ENCODE data around the gene SPPL2B.

SPPL2B gene

GRCh38 chr19:2302319-2303210 is 25.9 kb upstream of the SPPL2B start:
- DNase-seq, result no peak

GRCh38 chr19:2303211-2303798 is 25.2 kb upstream of the SPPL2B start:
- no peak for DNase-seq

GRCh38 chr19:2305452-2306280 is 22.8 kb upstream of the SPPL2B start:
- DNase-seq, result no peak

DNA sequence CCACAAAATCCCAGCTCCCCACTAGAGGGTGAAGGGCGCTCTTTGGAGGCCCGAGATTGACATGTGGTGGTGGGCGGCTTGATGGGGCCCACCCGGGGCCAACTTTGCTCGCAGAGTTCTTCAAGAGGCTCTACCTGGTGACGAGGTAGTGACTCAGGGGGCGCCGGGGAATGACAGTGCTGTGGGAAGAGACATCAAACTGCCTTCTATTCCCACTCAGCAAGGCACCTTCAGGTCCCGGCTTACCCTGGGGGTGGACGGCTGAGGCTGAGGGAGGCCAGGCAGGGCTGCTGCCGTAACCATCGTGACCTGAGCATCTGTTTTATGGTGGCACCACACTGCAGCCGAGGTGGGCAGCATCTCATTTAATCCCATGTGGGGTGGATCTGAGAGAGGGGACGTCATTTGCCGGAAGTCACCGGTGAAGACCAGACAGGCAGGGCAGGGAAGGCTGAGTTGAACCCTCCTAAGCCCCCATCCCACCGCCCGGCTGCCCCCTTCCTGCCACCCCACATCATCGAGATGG is 22.1 kb upstream of the SPPL2B start:
- DNase-seq, result no peak

DNA sequence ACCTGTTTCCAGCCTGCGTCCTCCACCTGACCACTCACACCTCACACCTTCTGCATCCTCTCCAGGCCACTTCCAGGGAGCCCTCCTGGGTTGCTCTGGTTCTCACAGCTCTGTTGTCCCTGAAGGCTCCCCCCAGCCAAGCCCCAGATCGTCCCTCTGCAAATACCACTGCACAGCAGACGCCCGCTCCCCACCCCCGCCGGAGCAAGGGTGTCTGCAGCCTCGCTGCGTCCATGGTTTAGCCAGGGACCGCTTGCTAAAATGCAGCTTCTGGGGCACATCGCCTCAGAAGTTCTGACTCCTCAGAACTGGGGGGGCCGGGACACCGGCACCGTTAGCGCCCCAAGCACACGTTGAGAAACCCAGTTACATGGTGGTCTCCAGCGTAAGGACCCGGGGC is 21.5 kb upstream of the SPPL2B start:
- DNase-seq, result no peak

GRCh38 chr19:2307518-2308012 is 20.9 kb upstream of the SPPL2B start:
- DNase-seq, result no peak

DNA sequence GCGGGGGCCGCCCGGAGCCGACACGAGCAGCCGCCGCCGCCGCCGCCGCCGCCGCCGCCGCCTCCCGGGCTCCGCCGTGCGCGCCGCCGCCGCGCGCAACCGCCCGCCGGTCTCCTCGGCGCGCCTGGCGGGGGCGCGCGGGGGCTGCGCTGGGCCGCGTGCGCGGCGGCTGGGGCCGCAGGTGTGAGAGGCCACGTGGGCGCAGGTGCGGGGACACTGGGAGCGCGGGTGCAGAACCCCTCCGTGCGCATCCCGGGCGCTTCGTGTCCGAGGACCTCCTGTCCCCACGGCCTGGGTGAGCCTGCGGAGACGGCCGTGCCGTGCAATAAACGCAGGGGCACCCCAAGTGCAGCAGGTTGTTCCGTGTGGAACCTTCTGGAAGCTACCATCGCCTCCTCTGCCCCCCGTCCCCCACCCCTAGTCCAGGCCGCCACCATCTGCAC is 20.3 kb upstream of the SPPL2B start, which contains the start of gene LINGO3:
Gene LINGO3, minus strand, starts transcription at position 41 of the 443 bp plus-strand sequence. CDS start 16,378 bp downstream, outside the sequence.
- no peak for DNase-seq

- no peak for DNase-seq
Observed at GRCh38 chr19:2309734-2310362, 18.6 kb upstream of the SPPL2B start.

- DNase-seq, result no peak
Observed at GRCh38 chr19:2311093-2311492, 17.4 kb upstream of the SPPL2B start.

DNA sequence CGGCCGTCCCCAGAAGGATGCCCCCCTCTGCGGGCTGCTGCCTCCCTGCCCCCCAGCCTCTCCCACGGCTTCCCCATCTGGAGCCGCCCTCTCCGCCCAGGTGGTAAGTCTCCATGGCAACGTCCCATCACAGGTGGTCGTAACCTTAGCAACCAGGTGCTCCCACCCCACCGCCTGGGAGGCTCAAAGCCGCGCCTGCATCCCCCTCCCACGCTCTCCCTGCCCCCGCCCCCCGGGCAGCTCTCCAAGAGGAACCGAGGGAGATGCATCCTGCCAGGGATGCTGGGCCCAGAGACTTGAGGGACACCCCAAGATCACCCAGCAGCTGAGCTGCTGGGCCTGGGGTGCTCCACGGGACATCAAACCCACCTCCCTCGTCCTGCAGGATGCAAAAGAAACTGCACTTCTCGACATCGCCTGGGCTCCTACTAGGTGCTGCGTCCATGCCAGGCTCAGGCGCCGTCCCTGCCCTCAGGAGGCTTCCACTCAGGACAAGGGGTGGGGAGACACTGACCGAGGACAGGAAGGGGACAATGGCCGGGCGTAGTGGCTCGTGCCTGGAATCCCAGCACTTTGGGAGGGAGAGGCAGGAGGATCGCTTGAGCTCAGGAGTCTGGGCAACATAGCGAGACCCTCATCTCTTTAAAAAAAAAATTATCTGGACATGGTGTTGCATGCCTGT is 15.5 kb upstream of the SPPL2B start:
- no peak for DNase-seq

GRCh38 chr19:2315121-2315817 is 13.2 kb upstream of the SPPL2B start:
- no peak for DNase-seq

DNA sequence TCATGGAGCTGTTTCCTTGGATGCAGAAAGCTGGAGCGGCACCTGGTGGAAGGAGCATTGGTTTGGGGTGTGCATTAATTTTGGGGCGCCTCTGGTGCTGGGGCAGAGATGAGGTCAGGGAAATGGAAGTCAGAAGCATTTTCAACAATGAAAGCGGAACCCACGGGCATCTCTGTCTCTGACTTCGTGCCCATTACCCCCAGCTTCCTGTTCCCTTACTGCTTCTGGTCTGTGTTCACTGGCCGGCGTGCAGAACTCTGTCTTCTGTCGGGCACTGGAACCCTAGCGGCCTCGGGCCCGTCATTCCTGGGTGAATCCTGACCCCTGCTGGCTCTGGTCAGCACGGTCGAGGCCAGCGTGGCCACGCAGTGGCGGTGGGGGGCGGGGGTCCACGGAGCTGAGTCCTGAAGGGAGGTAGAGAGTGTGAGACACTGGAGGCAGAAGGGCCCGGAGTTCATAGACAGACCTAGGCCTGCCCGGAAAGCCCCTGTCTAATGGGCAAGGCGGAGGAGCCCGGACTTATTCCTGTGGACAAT is 12.6 kb upstream of the SPPL2B start:
- DNase-seq, result no peak

- DNase-seq, result no peak
Observed at GRCh38 chr19:2317300-2317699, 11.2 kb upstream of the SPPL2B start.

- no peak for DNase-seq
Observed at GRCh38 chr19:2317756-2318155, 10.7 kb upstream of the SPPL2B start.

DNA sequence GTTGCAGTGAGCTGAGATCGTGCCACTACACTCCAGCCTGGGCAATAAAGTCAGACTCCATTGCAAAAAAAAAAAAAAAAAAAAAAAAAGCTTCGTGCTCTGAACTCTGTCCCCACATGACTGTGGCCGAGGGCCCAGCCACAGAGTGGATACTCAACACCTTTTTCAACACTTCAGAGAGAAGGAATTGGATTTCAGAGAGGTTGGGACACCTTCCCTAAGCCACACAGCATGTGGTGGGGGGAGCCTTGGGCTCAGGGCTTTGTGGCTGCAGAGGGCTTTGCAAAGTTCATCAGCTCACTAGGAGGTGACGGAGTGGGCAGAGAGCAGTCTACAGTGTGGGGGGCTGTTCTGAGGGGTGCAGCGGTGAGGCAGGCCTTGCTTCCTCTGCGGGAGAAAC is 9.6 kb upstream of the SPPL2B start:
- DNase-seq, result no peak

GRCh38 chr19:2319551-2319950 is 8.9 kb upstream of the SPPL2B start:
- no peak for DNase-seq

DNA sequence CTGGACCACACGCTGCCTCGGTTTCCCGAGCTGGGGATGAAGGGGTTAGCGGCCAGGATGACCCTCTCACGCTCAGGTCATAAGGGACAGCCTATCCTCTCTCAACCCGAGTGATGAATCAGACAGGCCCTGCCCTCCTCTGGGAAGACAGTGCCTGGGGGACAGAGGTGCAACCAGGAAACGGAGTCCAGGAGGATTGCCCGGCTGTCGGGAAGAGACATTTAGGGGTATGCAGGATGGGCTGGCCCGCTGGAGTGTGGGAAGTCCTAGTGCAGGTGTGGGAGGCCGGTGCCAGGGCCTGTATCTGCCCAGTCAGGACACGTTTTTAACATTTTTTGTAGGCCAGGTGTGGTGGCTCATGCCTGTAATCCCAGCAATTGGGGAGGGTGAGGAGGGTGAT is 8.4 kb upstream of the SPPL2B start:
- no peak for DNase-seq

DNA sequence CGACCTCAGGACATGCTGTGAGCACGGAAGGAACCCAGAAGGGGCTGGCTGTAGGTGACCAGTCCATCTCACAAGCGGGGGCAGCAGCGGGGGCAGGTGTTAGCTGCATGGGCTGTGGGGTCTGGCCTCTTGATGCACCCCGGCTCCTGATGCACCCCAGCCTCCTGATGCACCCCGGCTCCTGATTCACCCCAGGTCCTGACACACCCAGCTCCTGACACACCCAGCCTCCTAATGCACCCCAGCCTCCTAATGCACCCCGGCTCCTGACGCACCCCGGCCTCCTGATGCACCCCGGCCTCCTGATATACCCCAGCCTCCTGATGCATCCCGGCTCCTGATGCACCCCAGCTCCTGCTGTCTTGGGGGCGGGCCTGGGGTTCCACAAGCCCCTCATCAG is 7.5 kb upstream of the SPPL2B start:
- no peak for DNase-seq

- no peak for DNase-seq
Observed at GRCh38 chr19:2321565-2322283, 6.8 kb upstream of the SPPL2B start.

DNA sequence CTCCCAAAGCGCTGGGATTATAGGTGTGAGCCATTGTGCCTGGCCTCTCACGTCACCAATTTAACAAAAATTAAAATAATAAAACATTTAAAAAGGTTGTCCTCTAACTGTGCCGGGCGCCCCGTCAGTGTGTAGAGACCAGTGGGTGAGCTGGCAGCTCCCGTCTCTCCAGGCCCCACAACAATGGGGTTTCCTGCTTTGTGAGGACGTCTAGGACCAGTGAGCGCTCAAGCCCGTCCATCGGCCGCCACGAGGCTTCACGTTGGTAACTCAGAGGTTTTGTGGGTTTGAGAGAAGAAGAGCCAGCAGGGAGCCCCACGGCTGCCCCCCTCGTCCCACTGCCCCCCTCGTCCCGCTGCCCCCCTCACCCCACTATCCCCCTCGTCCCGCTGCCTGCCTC is 4.8 kb upstream of the SPPL2B start:
- DNase-seq, result no peak

Data from activated CD8-positive, alpha-beta memory T cell treated with anti-CD3 and anti-CD28 coated beads, Interleukin-2, amount 50 U/mL, for 48 hours (primary cell).